SU-DHL-6 (cell line): ENCODE results near the gene KRT6A.

Experiments used
- CTCF ChIP-seq: fragments of 200-600 bp; sonication (generic); IDR thresholded peaks from one replicate; pipeline ENCODE4 v1.5.1; 2017; ENCODE audit warnings: antibody characterized with exemption, mild to moderate bottlenecking, low read length, moderate library complexity; ENCODE audit not compliant: insufficient read depth, poor library complexity, severe bottlenecking
- EZH2phosphoT487 ChIP-seq: fragments of 200-600 bp; sonication (generic), shearing (Covaris generic); conservative IDR thresholded peaks from 2 replicates; pipeline ENCODE4 v1.6.1; 2018; ENCODE audit warnings: mild to moderate bottlenecking, antibody characterized with exemption, low read length, moderate library complexity, mixed read lengths

GRCh38 chr12:52493172-52493571 lies at the start of gene KRT6A:
- TF ChIP-seq CTCF, result no peak
- no peak for TF ChIP-seq EZH2phosphoT487
